H1 (cell line): ENCODE results near the gene AP3B2. TPM values are rescaled to one million over a fixed set of nuclear protein-coding genes. Genes with fewer than 3 reads are reported as not detected.

Experiments
- CTCF ChIA-PET: fragments of 300-600 bp; sonication (Branson Sonifier 250); formaldehyde crosslinking; loops from one replicate; lab custom pipeline; 2021; ENCODE audit not compliant: partially characterized antibody; lab: Charles Lee
- POLR2A ChIA-PET: fragments of 300-600 bp; sonication (Branson Sonifier 250); formaldehyde crosslinking; loops from one replicate; lab custom pipeline; 2021; ENCODE audit warnings: inconsistent platforms; ENCODE audit not compliant: partially characterized antibody; lab: Charles Lee
- DNase-seq, 2 experiments: peaks; one replicate each; pipeline versions ENCODE4 v3.0.0 to v3.0.0-alpha.2; 2010 to 2022; ENCODE audit warnings: low spot score in 2 of 2, low read depth in 1 of 2, mixed read lengths in 1 of 2
- FAIRE-seq: peaks from 2 replicates; lab custom pipeline; 2011; peaks lifted over from hg19 to GRCh38; lab: Jason Lieb, UNC
- H2AFZ ChIP-seq: 2 replicates; pipeline ENCODE4 v1.8.1; 2012; ENCODE audit warnings: low read length, inconsistent platforms
- H2AK5ac ChIP-seq: 2 replicates; pipeline ENCODE4 v1.6.1; 2013; ENCODE audit warnings: low read depth, low read length
- H2BK120ac ChIP-seq: replicated peaks from 2 replicates; pipeline ENCODE3; 2013; ENCODE audit warnings: low read depth, low read length, inconsistent platforms
- H2BK12ac ChIP-seq: 2 replicates; pipeline ENCODE4 v1.6.1; 2013; ENCODE audit warnings: low read depth, low read length
- H2BK15ac ChIP-seq: 2 replicates; pipeline ENCODE4 v1.6.1; 2013; ENCODE audit warnings: low read length
- H2BK20ac ChIP-seq: 2 replicates; pipeline ENCODE4 v1.6.1; 2013; ENCODE audit warnings: low read length
- H2BK5ac ChIP-seq: 2 replicates; pipeline ENCODE4 v1.6.1; 2013; ENCODE audit warnings: low read depth, low read length
- H3K14ac ChIP-seq: 2 replicates; pipeline ENCODE4 v1.6.1; 2013; ENCODE audit warnings: inconsistent platforms; ENCODE audit not compliant: insufficient read length
- H3K18ac ChIP-seq: 2 replicates; pipeline ENCODE4 v1.6.1; 2013; ENCODE audit warnings: low read length; ENCODE audit errors: extremely low read depth
- H3K23ac ChIP-seq: 2 replicates; pipeline ENCODE4 v1.6.1; 2013; ENCODE audit warnings: inconsistent platforms; ENCODE audit not compliant: insufficient read length
- H3K23me2 ChIP-seq: 2 replicates; pipeline ENCODE4 v1.6.1; 2013; ENCODE audit warnings: low read depth, low read length
- H3K27ac ChIP-seq: 2 replicates; pipeline ENCODE4 v1.6.1; 2011; ENCODE audit warnings: low read depth, low read length, inconsistent platforms
- H3K27me3 ChIP-seq, 4 experiments: replicated peaks in 1 of 4; 1 replicate in 1 of 4; 2 replicates in 3 of 4; pipeline versions ENCODE4 v1.6.1 to v1.8.1; 2011 to 2013; ENCODE audit warnings: low read length in 3 of 4, mild to moderate bottlenecking in 3 of 4, inconsistent platforms in 2 of 4, mixed read lengths in 2 of 4, moderate library complexity in 1 of 4; ENCODE audit not compliant: control insufficient read depth in 3 of 4, insufficient read depth in 3 of 4; ENCODE audit errors: extremely low read depth in 1 of 4
- H3K36me3 ChIP-seq, 4 experiments: 2 replicates each; pipeline versions ENCODE4 v1.6.1 to v1.8.1; 2011 to 2013; ENCODE audit warnings: mild to moderate bottlenecking in 4 of 4, low read length in 3 of 4, moderate library complexity in 2 of 4, control low read depth in 1 of 4, inconsistent platforms in 1 of 4; ENCODE audit not compliant: insufficient read depth in 4 of 4, control insufficient read depth in 2 of 4
- H3K4ac ChIP-seq: replicated peaks from 2 replicates; pipeline ENCODE3; 2013; ENCODE audit warnings: low read length, low read depth, mixed read lengths, inconsistent platforms; ENCODE audit not compliant: insufficient read length
- H3K4me1 ChIP-seq, 4 experiments: replicated peaks in 1 of 4; 1 replicate in 1 of 4; 2 replicates in 3 of 4; pipeline versions ENCODE4 v1.6.1 to v1.8.1; 2011 to 2013; ENCODE audit warnings: low read length in 3 of 4, inconsistent platforms in 2 of 4, mixed read lengths in 1 of 4; ENCODE audit not compliant: insufficient read depth in 4 of 4, control insufficient read depth in 3 of 4
- H3K4me2 ChIP-seq, 2 experiments: 2 replicates each; pipeline versions ENCODE4 v1.6.1 to v1.8.1; 2011 to 2013; ENCODE audit warnings: low read depth in 2 of 2, low read length in 2 of 2, control low read depth in 1 of 2, inconsistent platforms in 1 of 2, mild to moderate bottlenecking in 1 of 2; ENCODE audit not compliant: insufficient read depth in 1 of 2
- H3K4me3 ChIP-seq, 4 experiments: fragments of 200-600, 300-600 bp in 1 of 4; sonication (generic), shearing (Covaris generic), sonication (Bioruptor Twin) in 1 of 4; 2 replicates each; pipeline versions ENCODE4 v1.5.1 to v1.8.1; 2011 to 2016; ENCODE audit warnings: low read length in 4 of 4, low read depth in 3 of 4, control low read depth in 2 of 4, inconsistent platforms in 2 of 4, mild to moderate bottlenecking in 2 of 4, mixed read lengths in 1 of 4, moderate library complexity in 1 of 4; ENCODE audit not compliant: insufficient read depth in 2 of 4; ENCODE audit errors: extremely low read depth in 1 of 4
- H3K56ac ChIP-seq: replicated peaks from 2 replicates; pipeline ENCODE3; 2013; ENCODE audit warnings: low read depth, mild to moderate bottlenecking, mixed read lengths, low read length, inconsistent platforms; ENCODE audit not compliant: insufficient read length
- H3K79me1 ChIP-seq: 2 replicates; pipeline ENCODE4 v1.6.1; 2013; ENCODE audit warnings: low read depth, low read length, control low read depth
- H3K79me2 ChIP-seq, 2 experiments: 2 replicates each; pipeline versions ENCODE4 v1.6.1 to v1.8.1; 2012 to 2013; ENCODE audit warnings: low read length in 2 of 2, mild to moderate bottlenecking in 2 of 2, inconsistent platforms in 1 of 2; ENCODE audit not compliant: insufficient read depth in 2 of 2, control insufficient read depth in 1 of 2
- H3K9ac ChIP-seq, 4 experiments: replicated peaks in 1 of 4; 1 replicate in 1 of 4; 2 replicates in 3 of 4; pipeline versions ENCODE4 v1.6.1 to v1.8.1; 2011 to 2013; ENCODE audit warnings: low read depth in 3 of 4, low read length in 3 of 4, control low read depth in 2 of 4, mild to moderate bottlenecking in 2 of 4, moderate library complexity in 2 of 4, inconsistent platforms in 1 of 4; ENCODE audit errors: extremely low read depth in 1 of 4
- H3K9me3 ChIP-seq, 2 experiments: 2 replicates each; pipeline versions ENCODE4 v1.6.1 to v1.8.1; 2012 to 2013; ENCODE audit warnings: mild to moderate bottlenecking in 2 of 2, moderate library complexity in 2 of 2, control low read depth in 1 of 2, inconsistent platforms in 1 of 2, low read depth in 1 of 2, low read length in 1 of 2, mixed read lengths in 1 of 2; ENCODE audit not compliant: insufficient read depth in 2 of 2
- H4K20me1 ChIP-seq, 2 experiments: replicated peaks in 1 of 2; 2 replicates each; pipeline versions ENCODE3 to v1.8.1; 2011 to 2013; ENCODE audit warnings: inconsistent platforms in 2 of 2, low read length in 2 of 2, mild to moderate bottlenecking in 1 of 2; ENCODE audit not compliant: insufficient read depth in 2 of 2, control insufficient read depth in 1 of 2
- H4K5ac ChIP-seq: 2 replicates; pipeline ENCODE4 v1.6.1; 2013; ENCODE audit warnings: low read length, low read depth, mixed read lengths, inconsistent platforms; ENCODE audit not compliant: insufficient read length
- H4K8ac ChIP-seq: 2 replicates; pipeline ENCODE4 v1.8.0; 2013; ENCODE audit warnings: mild to moderate bottlenecking, moderate library complexity, low read length, inconsistent platforms; ENCODE audit not compliant: insufficient read depth; ENCODE audit errors: extremely low read depth
- H4K91ac ChIP-seq: replicated peaks from 2 replicates; pipeline ENCODE3; 2013; ENCODE audit warnings: low read length, mixed read lengths, inconsistent platforms; ENCODE audit not compliant: insufficient read length
- CBX5 ChIP-seq: fragments of 300-800, 300-1000 bp; sonication (generic); IDR thresholded peaks from 2 replicates; pipeline ENCODE4 v1.7.1; 2016; ENCODE audit warnings: antibody characterized with exemption, low read length, low read depth
- CREB1 ChIP-seq: IDR thresholded peaks from 2 replicates; pipeline ENCODE4 v1.6.1; 2012; ENCODE audit warnings: inconsistent platforms
- FOSL1 ChIP-seq: IDR thresholded peaks from 2 replicates; pipeline ENCODE4 v1.6.1; 2011; ENCODE audit warnings: mild to moderate bottlenecking, low read depth, low read length, moderate library complexity; ENCODE audit not compliant: insufficient read depth
- GTF2F1 ChIP-seq: IDR thresholded peaks from 2 replicates; pipeline ENCODE4 v1.6.1; 2012; ENCODE audit warnings: low read depth, low read length, improper control_type of control experiment, borderline replicate concordance
- HDAC2 ChIP-seq, 2 experiments: fragments of 300-600 bp in 1 of 2; sonication (generic) in 1 of 2; IDR thresholded peaks; 2 replicates each; pipeline ENCODE4 v1.6.1; 2011 to 2012; ENCODE audit warnings: low read depth in 2 of 2, low read length in 2 of 2, mild to moderate bottlenecking in 2 of 2, moderate library complexity in 2 of 2, borderline replicate concordance in 1 of 2, inconsistent platforms in 1 of 2
- POU5F1 ChIP-seq: IDR thresholded peaks from 2 replicates; pipeline ENCODE4 v1.6.1; 2011; ENCODE audit warnings: low read depth, mild to moderate bottlenecking, low read length, moderate library complexity
- RBBP5 ChIP-seq: IDR thresholded peaks from 2 replicates; pipeline ENCODE4 v1.7.1; 2012; ENCODE audit warnings: low read depth, mild to moderate bottlenecking, inconsistent platforms, low read length, moderate library complexity, borderline replicate concordance
- RXRA ChIP-seq: IDR thresholded peaks from 2 replicates; pipeline ENCODE4 v1.6.1; 2011; ENCODE audit warnings: low read depth, mild to moderate bottlenecking, low read length, moderate library complexity; ENCODE audit not compliant: insufficient read depth
- SAP30 ChIP-seq: fragments of 300-600 bp; sonication (generic); IDR thresholded peaks from 2 replicates; pipeline ENCODE4 v1.7.1; 2012; ENCODE audit warnings: low read length, moderate library complexity, mild to moderate bottlenecking, inconsistent platforms; ENCODE audit not compliant: insufficient read depth, insufficient replicate concordance
- SIRT6 ChIP-seq: IDR thresholded peaks from one replicate; pipeline ENCODE4 v1.7.1; 2012; ENCODE audit warnings: low read length, inconsistent platforms
- SRF ChIP-seq: IDR thresholded peaks from 2 replicates; pipeline ENCODE4 v1.6.1; 2011; ENCODE audit warnings: mild to moderate bottlenecking, low read depth, low read length, moderate library complexity
- TAF1 ChIP-seq: IDR thresholded peaks from 2 replicates; pipeline ENCODE4 v1.6.1; 2011; ENCODE audit warnings: mild to moderate bottlenecking, low read depth, low read length
- WGBS, 2 experiments: shearing (Covaris generic) in 1 of 2; methylation state at CpG; one replicate each; pipeline versions ENCODE4 v1.1.6 to v1.1.7; 2013 to 2015; ENCODE audit warnings: low lambda C conversion rate in 2 of 2, mixed read lengths in 2 of 2, inconsistent platforms in 1 of 2, low coverage in 1 of 2, missing lambda C conversion rate in 1 of 2; ENCODE audit not compliant: insufficient replicate concordance in 2 of 2, insufficient coverage in 1 of 2, insufficient read length in 1 of 2; ENCODE audit errors: extremely low coverage in 1 of 2, missing lambda C conversion rate in 1 of 2; 5-methylcytosine and 5-hydroxymethylcytosine counted together
- polyA plus RNA-seq, 7 experiments: library from polyadenylated mRNA; depleted of rRNA in 3 of 7; stranded (reverse) in 5 of 7; unstranded in 2 of 7; fragments of >200 nt in 5 of 7; fragments of 200-250 nt in 2 of 7; gene quantifications; 1 replicate in 5 of 7; 2 replicates in 1 of 7; 4 replicates in 1 of 7; pipeline versions ENCODE4 v1.2.1 to v1.2.3, GENCODE V29; 2011 to 2013; ENCODE audit warnings: missing spikeins in 2 of 7, mixed read lengths in 2 of 7
- total RNA-seq: library from RNA; stranded (reverse); fragmentation: NEBNext Ultra II Directional; extraction: Animal tissue kit (Norgen Biotek cat#: 25700); gene quantifications from 2 replicates; pipeline ENCODE4 v1.2.1, GENCODE V29; 2021

The AP3B2 gene
- total and polyA plus RNA-seq, 2 of the 8 experiments (the other 6 are each of a cell fraction or from before 2014, with no cell fraction given): 21.8 to 25.7 TPM

DNA sequence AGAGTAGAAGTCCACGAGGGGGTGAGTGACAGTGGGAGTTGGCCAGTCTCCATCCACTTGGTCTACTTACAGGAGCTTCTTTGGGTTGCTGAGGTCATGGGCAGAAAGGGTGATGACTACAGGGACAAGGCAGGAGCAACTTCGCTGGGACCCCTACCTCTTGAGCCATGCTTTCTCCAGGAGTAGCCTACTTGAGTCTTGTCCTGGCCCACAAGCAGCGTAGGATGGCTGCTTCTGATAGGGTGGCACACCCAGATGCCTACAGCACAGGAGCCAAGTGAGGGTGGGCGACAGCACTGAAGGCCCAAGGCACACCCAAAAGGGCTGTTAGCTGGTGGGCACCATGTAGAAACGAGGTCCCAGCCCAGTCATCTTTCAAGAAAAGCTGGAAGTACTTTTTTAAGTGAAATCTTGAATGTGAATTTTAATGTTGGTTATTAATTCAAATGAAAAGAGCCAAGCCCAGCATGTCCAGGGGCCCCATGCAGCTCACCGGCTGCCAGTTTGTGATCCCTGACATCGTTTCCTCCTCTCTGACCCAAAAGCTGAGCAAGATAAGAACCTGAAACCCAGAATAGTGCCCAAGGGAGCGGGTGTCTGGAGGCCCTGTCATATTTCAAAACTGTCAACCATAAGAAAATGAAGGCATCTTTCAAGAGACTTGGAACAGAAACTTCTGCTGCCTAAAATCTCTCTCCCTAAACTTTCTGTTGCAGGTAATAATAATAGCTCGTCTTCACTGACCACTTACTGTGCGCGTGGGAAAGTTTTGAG is 60.3 kb downstream of the AP3B2 start:
- H2BK20ac ChIP-seq: no peak overlapping the region
- no peak overlapping the region for H2BK5ac ChIP-seq
- H3K79me1 ChIP-seq: no peaks in the 10 kb centered on the region
- no peak overlapping the region for H3K23ac ChIP-seq
- H3K27me3 ChIP-seq: peaks cover 27 to 55% (median 50%) of the 10 kb centered on the region in 4 experiments
- H3K4me1 ChIP-seq: peaks cover 0 to 5% (median 3%) of the 10 kb centered on the region in 4 experiments; a peak in 4 of 7 replicates
- peaks cover 0 to 6% (median 0%) of the 10 kb centered on the region in 4 experiments; a peak in 1 of 8 replicates for H3K36me3 ChIP-seq
- H2BK15ac ChIP-seq: peak overlapping the region; percentile 19; the same call in 1 of the 2 replicates
- FAIRE-seq: no peak
- no peak overlapping the region for H3K56ac ChIP-seq
- H4K20me1 ChIP-seq: peaks cover 0 to 2% of the 10 kb centered on the region in 2 experiments
- H3K79me2 ChIP-seq: no peaks in the 10 kb centered on the region
- H4K5ac ChIP-seq: no peak overlapping the region
- H3K4me2 ChIP-seq: no peak overlapping the region; a peak in 1 of 4 replicates
- peaks cover 9% of the 10 kb centered on the region; the same call in 1 of the 2 replicates for H3K23me2 ChIP-seq
- ChIA-PET POLR2A (interaction anchor here (0.7 kb wide), 1 partner anchor 60 kb away, joined by 3 read pairs; no protein-coding TSS in a partner anchor), CTCF (interaction anchor here (0.7 to 2.1 kb wide), 8 partner anchors 10 to 350 kb away, joined by 3 to 12 read pairs (median 4); no protein-coding TSS in a partner anchor)
- no peak overlapping the region for H3K27ac ChIP-seq
- H3K18ac ChIP-seq: no peak overlapping the region
- DNase-seq: no peak
- no peak overlapping the region for H3K9ac ChIP-seq
- no peak overlapping the region for H3K14ac ChIP-seq
- no peak overlapping the region for H2BK120ac ChIP-seq
- H2AK5ac ChIP-seq: 0 out of 2 replicates have a peak overlapping the region, but pooled peaks have one; percentile 13
- H3K4ac ChIP-seq: no peak overlapping the region
- peaks cover 0 to 7% of the 10 kb centered on the region in 2 experiments; a peak in 2 of 4 replicates for H3K9me3 ChIP-seq
- no peak overlapping the region for H4K8ac ChIP-seq
- H2BK12ac ChIP-seq: no peak overlapping the region
- 81% methylated on average over 11 of the region's 11 CpGs; no CpG with 5 or more reads in 1 of the 2 experiments for WGBS, 2 experiments
- no peak overlapping the region for H3K4me3 ChIP-seq
- no peak overlapping the region for H2AFZ ChIP-seq
- H4K91ac ChIP-seq: no peak overlapping the region
- TF ChIP-seq RXRA: no peak
- no peak for TF ChIP-seq SRF
- TF ChIP-seq TAF1: no peak
- TF ChIP-seq POU5F1: no peak
- no peak for TF ChIP-seq FOSL1
- TF ChIP-seq HDAC2 (IDR thresholded peaks at IDR 0.05; ENCODE audit: borderline replicate concordance in 1 of 2, low read depth in 2 of 2, low read length in 2 of 2): no peak
- no peak for TF ChIP-seq GTF2F1
- TF ChIP-seq RBBP5: no peak
- TF ChIP-seq CBX5: no peak
- no peak for TF ChIP-seq SAP30
- no peak for TF ChIP-seq SIRT6
- TF ChIP-seq CREB1: no peak
